ENCODE results near the gene CNR2. TPM values are rescaled to one million over a fixed set of nuclear protein-coding genes. Genes with fewer than 3 reads are reported as not detected.

CNR2 gene
- total RNA-seq, 4 donors from 2014 or later, result not detected

GRCh38 chr1:23868557-23869016 lies 44.6 kb downstream of the CNR2 start:
- no peak for TF ChIP-seq POLR2A (IDR thresholded peaks at IDR 0.05)
- no peak for TF ChIP-seq CTCF (IDR thresholded peaks at IDR 0.05)
- WGBS, 2 donors, result 29 to 30% methylated on average over 20 of the region's 20 CpGs
- peak in 1 of 2 donors; percentile 85 for DNase-seq (ENCODE audit: low spot score in 2 of 2)
- intact Hi-C loops (cut with DNase I; ENCODE audit: low total_unique reads), result no loop called here
- H3K4me3 ChIP-seq (ENCODE audit: low read depth, poor library complexity, severe bottlenecking), result peak overlapping the region; percentile 8

GRCh38 chr1:23867895-23868556 lies 45.1 kb downstream of the CNR2 start, which contains the start of gene FUCA1:
Gene FUCA1, minus strand, starts transcription at chr1:23868290. Its CDS starts 4 bp downstream, at chr1:23868286.
- H3K4me3 ChIP-seq (ENCODE audit: low read depth, poor library complexity, severe bottlenecking), result peak within 1 kb of the TSS; percentile 61
- DNase-seq (ENCODE audit: low spot score in 2 of 2), result peak; percentile 91 to 99
- 0% methylated on average over 22 to 46 of the region's 71 CpGs for WGBS, 2 donors
- intact Hi-C loops (cut with DNase I; ENCODE audit: low total_unique reads), result no loop called here
- TF ChIP-seq POLR2A (IDR thresholded peaks at IDR 0.05) (no peak), CTCF (IDR thresholded peaks at IDR 0.05) (peak in 1 of 3 donors; percentile 86)

GRCh38 chr1:23867542-23867894 lies 45.6 kb downstream of the CNR2 start:
- TF ChIP-seq POLR2A (IDR thresholded peaks at IDR 0.05) (no peak), CTCF (IDR thresholded peaks at IDR 0.05) (no peak)
- DNase-seq (ENCODE audit: low spot score in 2 of 2), result no peak
- intact Hi-C loops (cut with DNase I; ENCODE audit: low total_unique reads), result no loop called here
- 1 to 35% methylated on average over 2 to 12 of the region's 17 CpGs for WGBS, 2 donors
- H3K4me3 ChIP-seq (ENCODE audit: low read depth, poor library complexity, severe bottlenecking), result peak overlapping the region; percentile 61

- intact Hi-C loops (cut with DNase I; ENCODE audit: low total_unique reads), result no loop called here
- TF ChIP-seq CTCF (IDR thresholded peaks at IDR 0.05) (no peak), POLR2A (IDR thresholded peaks at IDR 0.05) (no peak)
Measured at GRCh38 chr1:23865543-23865930, 47.6 kb downstream of the CNR2 start.

GRCh38 chr1:23864801-23865542 lies 48.2 kb downstream of the CNR2 start:
- H3K4me3 ChIP-seq (ENCODE audit: low read depth, poor library complexity, severe bottlenecking), result no peak overlapping the region
- intact Hi-C loops (cut with DNase I; ENCODE audit: low total_unique reads), result no loop called here
- DNase-seq (ENCODE audit: low spot score in 2 of 2), result no peak
- no peak for TF ChIP-seq POLR2A (IDR thresholded peaks at IDR 0.05)
- TF ChIP-seq CTCF (IDR thresholded peaks at IDR 0.05), result no peak
- 91 to 93% methylated on average over 13 of the region's 13 CpGs for WGBS, 2 donors

More at GRCh38 chr1:23865543-23865930, 47.6 kb downstream of the CNR2 start:
- DNase-seq (ENCODE audit: low spot score in 2 of 2), result peak in 1 of 2 donors; percentile 38
- 82 to 90% methylated on average over 4 of the region's 4 CpGs for WGBS, 2 donors
- no peak overlapping the region for H3K4me3 ChIP-seq (ENCODE audit: low read depth, poor library complexity, severe bottlenecking)

Data from lower leg skin (tissue), 4 donors.